AG10803 (cell line): ENCODE measurements around the gene ZNF860.
"Not testable (repeated sequence)": the region's sequence is repeated elsewhere in the genome, so short reads cannot be mapped to it uniquely, and the experiment has no call there.

ENCODE experiments used
- DNase-seq: peaks from one replicate; pipeline ENCODE4 v3.0.0; 2010; ENCODE audit warnings: low read depth
- H3K4me3 ChIP-seq: 2 replicates; pipeline ENCODE4 v1.5.1; 2011; ENCODE audit warnings: mild to moderate bottlenecking, low read length, control low read depth
- CTCF ChIP-seq: conservative IDR thresholded peaks from 2 replicates; pipeline ENCODE4 v1.5.1; 2011; ENCODE audit warnings: mild to moderate bottlenecking, low read length, control low read depth, inconsistent platforms

ZNF860 gene

GRCh38 chr3:31979001-31979697 lies 2.4 kb upstream of the ZNF860 start:
- no peak for DNase-seq
- H3K4me3 ChIP-seq, result no peak overlapping the region
- no peak for TF ChIP-seq CTCF

GRCh38 chr3:31980530-31981205 lies 882 bp upstream of the ZNF860 start:
- TF ChIP-seq CTCF, result no peak
- H3K4me3 ChIP-seq, result peak overlapping the region; percentile 64
- DNase-seq, result no peak

GRCh38 chr3:31984321-31984720 lies 2.8 kb downstream of the ZNF860 start:
- no peak for TF ChIP-seq CTCF
- H3K4me3 ChIP-seq, result no peak overlapping the region
- DNase-seq, result no peak

- no peak for TF ChIP-seq CTCF
- no peak for DNase-seq
- no peak overlapping the region for H3K4me3 ChIP-seq
These were observed 4.3 kb downstream of the ZNF860 start for GRCh38 chr3:31985831-31986230.

GRCh38 chr3:31988271-31988670 lies 6.7 kb downstream of the ZNF860 start:
- no peak for DNase-seq
- H3K4me3 ChIP-seq, result no peak overlapping the region
- no peak for TF ChIP-seq CTCF

GRCh38 chr3:31992995-31993394 lies 11.4 kb downstream of the ZNF860 start:
- not testable (repeated sequence) for DNase-seq, H3K4me3 ChIP-seq

- no peak overlapping the region for H3K4me3 ChIP-seq
- no peak for DNase-seq
- TF ChIP-seq CTCF, result no peak
These were observed 12.3 kb downstream of the ZNF860 start for GRCh38 chr3:31993843-31994242.

GRCh38 chr3:31995026-31995425 lies 13.5 kb downstream of the ZNF860 start:
- not testable (repeated sequence) for DNase-seq, H3K4me3 ChIP-seq
